BLaER1 treated with 17β-estradiol and CSF1 and Interleukin-3, amounts not matched to agents 10 nM and 100 nM (cell line): Measurements from ENCODE around the gene GABRG3.
A peak's percentile ranks its signal among the peaks of the same experiment; 100 is the strongest.

ENCODE experiments used
- H3K27ac ChIP-seq, 11 experiments: shearing (Covaris generic); formaldehyde crosslinking; 2 replicates each; pipeline ENCODE4 v1.8.1; 2022
- H3K27me3 ChIP-seq, 11 experiments: shearing (Covaris generic); formaldehyde crosslinking; 2 replicates each; pipeline ENCODE4 v1.8.1; 2022
- H3K36me3 ChIP-seq, 11 experiments: shearing (Covaris generic); formaldehyde crosslinking; 2 replicates each; pipeline ENCODE4 v1.8.1; 2022
- H3K4me1 ChIP-seq, 10 experiments: shearing (Covaris generic); formaldehyde crosslinking; 2 replicates each; pipeline ENCODE4 v1.8.1; 2022
- H3K4me2 ChIP-seq, 11 experiments: shearing (Covaris generic); formaldehyde crosslinking; 2 replicates each; pipeline ENCODE4 v1.8.1; 2022
- H3K4me3 ChIP-seq, 10 experiments: shearing (Covaris generic); formaldehyde crosslinking; 2 replicates each; pipeline ENCODE4 v1.8.1; 2022
- H3K9ac ChIP-seq, 11 experiments: shearing (Covaris generic); formaldehyde crosslinking; 2 replicates each; pipeline ENCODE4 v1.8.1; 2022
- H3K9me3 ChIP-seq, 11 experiments: shearing (Covaris generic); formaldehyde crosslinking; replicated peaks in 1 of 11; 2 replicates each; pipeline ENCODE4 v1.8.1; 2022
- H4K20me1 ChIP-seq, 11 experiments: shearing (Covaris generic); formaldehyde crosslinking; 2 replicates each; pipeline ENCODE4 v1.8.1; 2022
- Cebpa-rat ChIP-seq, 11 experiments: shearing (Covaris generic); IDR thresholded peaks; 2 replicates each; pipeline ENCODE4 v1.8.1; 2022

The GABRG3 gene

GRCh38 chr15:27248251-27248650 is 277.3 kb downstream of the GABRG3 start:
- Histone ChIP-seq H3K4me2 (no peak overlapping the region), H3K4me3 (no peak overlapping the region), H3K9me3 (peaks cover 0 to 16% (median 7%) of the 10 kb centered on the region in 11 experiments; a peak in 10 of 22 replicates), H3K4me1 (peaks cover 0 to 32% (median 20%) of the 10 kb centered on the region in 10 experiments; a peak in 17 of 20 replicates), H4K20me1 (no peaks in the 10 kb centered on the region), H3K9ac (no peak overlapping the region), H3K27me3 (no peaks in the 10 kb centered on the region), H3K36me3 (no peaks in the 10 kb centered on the region), H3K27ac (no peak overlapping the region)
- TF ChIP-seq Cebpa-rat (IDR thresholded peaks at IDR 0.05), result no peak

DNA sequence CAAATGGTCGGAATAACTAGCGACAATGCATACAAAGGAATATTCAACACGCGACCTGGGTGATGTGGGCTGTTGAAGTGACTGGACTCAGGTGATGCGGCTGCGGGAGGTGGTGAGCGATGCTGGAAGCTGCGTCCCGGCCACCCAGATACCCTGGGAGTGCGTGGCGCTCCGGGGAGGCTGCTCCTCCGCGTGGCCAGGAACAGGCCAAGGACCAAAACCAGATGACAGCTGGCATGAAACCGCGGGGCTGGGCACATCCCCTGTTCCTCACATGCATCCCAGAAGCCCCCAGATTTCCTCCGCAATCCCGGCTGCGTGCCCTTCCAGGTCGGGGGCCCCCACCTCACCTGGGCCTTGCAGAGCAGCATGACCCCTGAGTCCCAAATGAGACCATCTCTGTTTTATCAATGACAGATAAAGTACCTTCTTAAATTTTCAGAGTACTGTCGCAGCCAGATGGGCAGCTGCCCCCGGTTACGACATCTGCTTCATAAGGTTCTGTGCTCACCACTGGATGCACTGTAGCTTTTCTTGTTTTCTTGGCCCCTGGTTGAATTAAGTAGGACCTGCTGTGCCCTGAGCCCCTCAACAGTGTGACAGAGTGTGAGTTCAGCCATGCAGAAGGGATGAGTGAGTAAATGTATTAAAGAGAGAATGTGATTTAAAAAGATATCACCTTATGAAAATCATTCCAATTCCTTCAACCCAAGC is 278.2 kb downstream of the GABRG3 start:
- H3K36me3 ChIP-seq, result no peaks in the 10 kb centered on the region
- no peak overlapping the region for H3K27ac ChIP-seq
- no peak overlapping the region for H3K4me2 ChIP-seq
- H4K20me1 ChIP-seq, result no peaks in the 10 kb centered on the region
- H3K9ac ChIP-seq, result no peak overlapping the region
- H3K4me1 ChIP-seq, result peaks cover 0 to 23% (median 11%) of the 10 kb centered on the region in 10 experiments; a peak in 17 of 20 replicates
- no peak for TF ChIP-seq Cebpa-rat (IDR thresholded peaks at IDR 0.05)
- H3K4me3 ChIP-seq, result no peak overlapping the region
- H3K9me3 ChIP-seq, result peaks cover 0 to 16% (median 7%) of the 10 kb centered on the region in 11 experiments; a peak in 10 of 22 replicates
- H3K27me3 ChIP-seq, result no peaks in the 10 kb centered on the region

DNA sequence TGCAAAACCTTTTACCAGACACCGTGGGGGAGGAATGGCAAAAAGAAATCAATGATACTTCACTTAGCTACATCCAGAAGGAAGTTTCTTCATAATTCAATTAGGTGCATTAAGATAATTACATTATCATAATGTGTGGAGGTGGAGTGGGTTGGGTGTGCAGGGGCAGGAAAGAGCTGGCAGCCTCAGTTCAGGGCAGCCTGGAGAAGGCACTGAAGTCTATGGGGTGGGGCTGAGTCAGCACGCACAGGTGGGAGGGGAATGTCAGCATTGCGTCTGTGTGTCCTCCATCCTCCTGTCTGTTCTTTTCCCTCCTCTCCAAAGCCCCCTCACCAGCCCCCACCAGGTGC is 278.8 kb downstream of the GABRG3 start:
- Histone ChIP-seq H3K4me3 (no peak overlapping the region), H3K9ac (no peak overlapping the region), H4K20me1 (no peaks in the 10 kb centered on the region), H3K4me2 (peak overlapping the region in 4 of 11 experiments; percentile 12 to 28 (median 23); a peak in 2 of 22 replicates), H3K9me3 (peaks cover 0 to 16% (median 7%) of the 10 kb centered on the region in 11 experiments; a peak in 10 of 22 replicates), H3K27ac (no peak overlapping the region), H3K36me3 (no peaks in the 10 kb centered on the region), H3K27me3 (no peaks in the 10 kb centered on the region), H3K4me1 (peaks cover 0 to 18% (median 6%) of the 10 kb centered on the region in 10 experiments; a peak in 12 of 20 replicates)
- TF ChIP-seq Cebpa-rat (IDR thresholded peaks at IDR 0.05), result no peak

GRCh38 chr15:27250223-27250622 is 279.2 kb downstream of the GABRG3 start:
- Histone ChIP-seq H3K27ac (no peak overlapping the region), H3K36me3 (no peaks in the 10 kb centered on the region), H3K4me2 (peak overlapping the region in 5 of 11 experiments; percentile 3 to 28 (median 20); a peak in 3 of 22 replicates), H3K4me3 (no peak overlapping the region), H3K9me3 (peaks cover 0 to 16% (median 7%) of the 10 kb centered on the region in 11 experiments; a peak in 10 of 22 replicates), H3K9ac (no peak overlapping the region), H4K20me1 (no peaks in the 10 kb centered on the region), H3K27me3 (no peaks in the 10 kb centered on the region), H3K4me1 (peaks cover 0 to 13% (median 3%) of the 10 kb centered on the region in 10 experiments; a peak in 8 of 20 replicates)
- no peak for TF ChIP-seq Cebpa-rat (IDR thresholded peaks at IDR 0.05)

GRCh38 chr15:27254055-27254454 is 283.1 kb downstream of the GABRG3 start:
- no peak overlapping the region for H3K27ac ChIP-seq
- H3K9ac ChIP-seq, result no peak overlapping the region
- no peak overlapping the region for H3K4me2 ChIP-seq
- no peaks in the 10 kb centered on the region for H4K20me1 ChIP-seq
- H3K4me1 ChIP-seq, result peaks cover 0 to 12% (median 2%) of the 10 kb centered on the region in 10 experiments; a peak in 8 of 20 replicates
- peaks cover 0 to 3% (median 0%) of the 10 kb centered on the region in 11 experiments; a peak in 2 of 22 replicates for H3K9me3 ChIP-seq
- H3K36me3 ChIP-seq, result no peaks in the 10 kb centered on the region
- no peak for TF ChIP-seq Cebpa-rat (IDR thresholded peaks at IDR 0.05)
- no peak overlapping the region for H3K4me3 ChIP-seq
- H3K27me3 ChIP-seq, result no peaks in the 10 kb centered on the region

GRCh38 chr15:27254801-27255200 is 283.8 kb downstream of the GABRG3 start:
- H3K27ac ChIP-seq, result no peak overlapping the region
- H3K9ac ChIP-seq, result no peak overlapping the region
- peaks cover 0 to 8% (median 2%) of the 10 kb centered on the region in 10 experiments; a peak in 8 of 20 replicates for H3K4me1 ChIP-seq
- no peak overlapping the region for H3K4me3 ChIP-seq
- H3K27me3 ChIP-seq, result no peaks in the 10 kb centered on the region
- no peak overlapping the region for H3K4me2 ChIP-seq
- no peaks in the 10 kb centered on the region for H4K20me1 ChIP-seq
- H3K36me3 ChIP-seq, result no peaks in the 10 kb centered on the region
- peaks cover 0 to 8% (median 0%) of the 10 kb centered on the region in 11 experiments; a peak in 3 of 22 replicates for H3K9me3 ChIP-seq
- TF ChIP-seq Cebpa-rat (IDR thresholded peaks at IDR 0.05), result no peak

GRCh38 chr15:27256446-27256845 is 285.5 kb downstream of the GABRG3 start:
- Histone ChIP-seq H3K9ac (no peak overlapping the region), H3K27ac (no peak overlapping the region), H3K4me2 (no peak overlapping the region), H3K36me3 (no peaks in the 10 kb centered on the region), H3K27me3 (no peaks in the 10 kb centered on the region), H3K4me3 (no peak overlapping the region), H4K20me1 (no peaks in the 10 kb centered on the region), H3K9me3 (peaks cover 0 to 8% (median 0%) of the 10 kb centered on the region in 11 experiments; a peak in 3 of 22 replicates), H3K4me1 (no peaks in the 10 kb centered on the region)
- TF ChIP-seq Cebpa-rat (IDR thresholded peaks at IDR 0.05), result no peak

- Histone ChIP-seq H3K27ac (no peak overlapping the region), H3K36me3 (no peaks in the 10 kb centered on the region), H3K4me2 (no peak overlapping the region), H3K4me3 (no peak overlapping the region), H3K4me1 (no peaks in the 10 kb centered on the region), H3K9ac (no peak overlapping the region), H4K20me1 (no peaks in the 10 kb centered on the region), H3K9me3 (peaks cover 0 to 8% (median 0%) of the 10 kb centered on the region in 11 experiments; a peak in 3 of 22 replicates), H3K27me3 (no peaks in the 10 kb centered on the region)
- no peak for TF ChIP-seq Cebpa-rat (IDR thresholded peaks at IDR 0.05)
Measured at GRCh38 chr15:27258287-27258686, 287.3 kb downstream of the GABRG3 start.

DNA sequence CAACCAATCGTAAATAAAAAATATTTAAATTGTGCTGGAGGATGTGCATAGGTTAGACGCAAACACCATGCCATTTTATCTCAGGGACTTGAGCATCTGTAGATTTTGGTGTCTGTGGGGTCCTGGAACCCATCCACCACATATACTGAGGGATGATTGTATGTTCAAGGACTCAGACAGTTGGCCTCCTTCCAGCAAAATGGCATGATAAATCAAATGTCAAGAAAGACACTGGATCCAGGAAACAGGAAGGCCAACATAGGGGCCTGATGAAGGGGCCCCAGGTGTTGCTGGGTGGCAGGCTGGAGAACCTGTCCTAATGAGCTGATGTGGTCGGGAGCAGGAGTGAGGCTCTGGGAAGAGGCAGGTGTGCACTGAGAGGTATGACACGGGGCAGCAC is 289.5 kb downstream of the GABRG3 start:
- no peak overlapping the region for H3K4me2 ChIP-seq
- no peak overlapping the region for H3K9ac ChIP-seq
- H3K36me3 ChIP-seq, result no peaks in the 10 kb centered on the region
- no peak overlapping the region for H3K4me3 ChIP-seq
- no peak for TF ChIP-seq Cebpa-rat (IDR thresholded peaks at IDR 0.05)
- H4K20me1 ChIP-seq, result no peaks in the 10 kb centered on the region
- H3K4me1 ChIP-seq, result no peaks in the 10 kb centered on the region
- peaks cover 0 to 8% (median 0%) of the 10 kb centered on the region in 11 experiments; a peak in 3 of 22 replicates for H3K9me3 ChIP-seq
- H3K27ac ChIP-seq, result no peak overlapping the region
- no peaks in the 10 kb centered on the region for H3K27me3 ChIP-seq

GRCh38 chr15:27268923-27269322 is 297.9 kb downstream of the GABRG3 start:
- no peaks in the 10 kb centered on the region for H3K9me3 ChIP-seq
- H3K36me3 ChIP-seq, result no peaks in the 10 kb centered on the region
- no peaks in the 10 kb centered on the region for H3K4me1 ChIP-seq
- H3K27ac ChIP-seq, result no peak overlapping the region
- no peaks in the 10 kb centered on the region for H3K27me3 ChIP-seq
- H3K4me2 ChIP-seq, result no peak overlapping the region
- no peak overlapping the region for H3K9ac ChIP-seq
- TF ChIP-seq Cebpa-rat (IDR thresholded peaks at IDR 0.05), result no peak
- H3K4me3 ChIP-seq, result no peak overlapping the region
- H4K20me1 ChIP-seq, result no peaks in the 10 kb centered on the region
